ENCODE data around the gene FILIP1L. TPM values are rescaled to one million over a fixed set of nuclear protein-coding genes. Genes with fewer than 3 reads are reported as not detected.

The FILIP1L gene
- polyA plus RNA-seq, 1 donor (not counting 4 experiments of a cell fraction or from before 2014, with no cell fraction given), result 14.7 TPM

DNA sequence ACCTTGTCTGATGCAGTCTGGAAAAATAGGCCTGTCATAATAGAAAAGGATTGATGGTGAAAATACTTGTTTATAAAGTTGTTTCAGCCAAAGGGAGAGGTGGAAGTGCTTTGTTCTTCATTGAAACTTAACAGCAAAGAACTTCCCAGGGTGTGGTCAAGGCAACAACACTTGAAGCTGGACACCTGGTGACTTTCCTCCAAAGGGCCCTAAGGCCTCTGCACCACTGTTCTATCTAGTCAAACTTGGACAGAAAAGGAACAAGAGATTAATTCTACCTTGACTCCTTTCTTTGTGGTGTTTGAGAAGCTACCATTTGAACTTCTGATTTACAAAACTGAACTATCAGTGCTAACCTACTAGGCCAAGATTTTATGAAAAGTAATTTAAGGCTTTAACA, 194.6 kb downstream of the FILIP1L start:
- Histone ChIP-seq H4K20me1 (ENCODE audit: control insufficient read depth, extremely low read depth, insufficient read depth, low read length) (no peaks in the 10 kb centered on the region), H3K79me2 (ENCODE audit: control insufficient read depth, insufficient read depth, low read length) (no peaks in the 10 kb centered on the region), H3K9me3 (ENCODE audit: control insufficient read depth, low read depth, low read length) (no peaks in the 10 kb centered on the region), H3K27ac (ENCODE audit: control insufficient read depth, insufficient read depth, low read length) (no peak overlapping the region), H3K4me1 (ENCODE audit: control insufficient read depth, extremely low read depth, insufficient read depth, low read length) (peaks cover 17% of the 10 kb centered on the region), H3K27me3 (ENCODE audit: control insufficient read depth, extremely low read depth, insufficient read depth, low read length) (no peaks in the 10 kb centered on the region), H3K4me2 (ENCODE audit: control insufficient read depth, extremely low read depth, insufficient read depth, low read depth, low read length) (no peak overlapping the region), H3K9me1 (ENCODE audit: control insufficient read depth, extremely low read depth, insufficient read depth, low read length) (no peaks in the 10 kb centered on the region), H3K36me3 (ENCODE audit: control insufficient read depth in 2 of 2, extremely low read depth in 1 of 2, insufficient read depth in 2 of 2, low read length in 2 of 2) (no peaks in the 10 kb centered on the region), H3K9ac (ENCODE audit: control insufficient read depth, extremely low read depth, insufficient read depth, low read length) (no peak overlapping the region), H3K4me3 (ENCODE audit: control insufficient read depth in 2 of 3, extremely low read depth in 1 of 3, insufficient read depth in 2 of 3, low read depth in 1 of 3, low read length in 3 of 3) (no peak overlapping the region), H2AFZ (ENCODE audit: control insufficient read depth, low read length) (no peak overlapping the region)
- FAIRE-seq (no peak), DNase-seq (ENCODE audit: low read depth, low spot score) (no peak)
- TF ChIP-seq, protein P1, sequence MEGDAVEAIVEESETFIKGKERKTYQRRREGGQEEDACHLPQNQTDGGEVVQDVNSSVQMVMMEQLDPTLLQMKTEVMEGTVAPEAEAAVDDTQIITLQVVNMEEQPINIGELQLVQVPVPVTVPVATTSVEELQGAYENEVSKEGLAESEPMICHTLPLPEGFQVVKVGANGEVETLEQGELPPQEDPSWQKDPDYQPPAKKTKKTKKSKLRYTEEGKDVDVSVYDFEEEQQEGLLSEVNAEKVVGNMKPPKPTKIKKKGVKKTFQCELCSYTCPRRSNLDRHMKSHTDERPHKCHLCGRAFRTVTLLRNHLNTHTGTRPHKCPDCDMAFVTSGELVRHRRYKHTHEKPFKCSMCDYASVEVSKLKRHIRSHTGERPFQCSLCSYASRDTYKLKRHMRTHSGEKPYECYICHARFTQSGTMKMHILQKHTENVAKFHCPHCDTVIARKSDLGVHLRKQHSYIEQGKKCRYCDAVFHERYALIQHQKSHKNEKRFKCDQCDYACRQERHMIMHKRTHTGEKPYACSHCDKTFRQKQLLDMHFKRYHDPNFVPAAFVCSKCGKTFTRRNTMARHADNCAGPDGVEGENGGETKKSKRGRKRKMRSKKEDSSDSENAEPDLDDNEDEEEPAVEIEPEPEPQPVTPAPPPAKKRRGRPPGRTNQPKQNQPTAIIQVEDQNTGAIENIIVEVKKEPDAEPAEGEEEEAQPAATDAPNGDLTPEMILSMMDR (optimal IDR thresholded peaks at IDR 0.05 in 1 of 3, IDR thresholded peaks at IDR 0.05 in 1 of 3, conservative IDR thresholded peaks at IDR 0.05 in 1 of 3; ENCODE audit: extremely low read depth in 1 of 3, insufficient read depth in 2 of 3, low read length in 3 of 3), result no peak
- TF ChIP-seq EZH2 (IDR thresholded peaks at IDR 0.05; ENCODE audit: low read length), result no peak
- dilution Hi-C loops (cut with MboI; ENCODE audit: extremely low pct_ligation_motif_present, low sequenced_read_pairs), result no loop called here

DNA sequence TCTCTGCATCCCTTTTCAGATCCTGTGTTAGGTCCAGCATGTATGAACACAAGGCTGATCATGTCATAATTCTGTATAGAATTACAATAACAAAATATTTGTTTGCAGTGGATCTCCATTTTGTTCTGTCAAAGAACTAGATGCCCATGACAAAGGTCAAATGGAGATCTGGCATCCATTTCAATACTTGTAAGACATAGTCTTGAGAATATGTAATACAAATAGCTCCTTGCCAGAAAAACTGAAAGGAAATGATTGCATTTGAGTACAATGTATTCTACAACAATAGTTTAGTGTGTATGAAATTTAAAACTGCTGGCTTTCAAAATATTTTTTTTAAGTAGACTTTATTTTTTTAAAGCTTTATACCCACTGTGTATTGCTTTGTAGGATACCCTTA, 195.6 kb downstream of the FILIP1L start:
- Histone ChIP-seq H3K9me1 (ENCODE audit: control insufficient read depth, extremely low read depth, insufficient read depth, low read length) (no peaks in the 10 kb centered on the region), H3K36me3 (ENCODE audit: control insufficient read depth in 2 of 2, extremely low read depth in 1 of 2, insufficient read depth in 2 of 2, low read length in 2 of 2) (no peaks in the 10 kb centered on the region), H3K27me3 (ENCODE audit: control insufficient read depth, extremely low read depth, insufficient read depth, low read length) (no peaks in the 10 kb centered on the region), H3K27ac (ENCODE audit: control insufficient read depth, insufficient read depth, low read length) (no peak overlapping the region), H3K9ac (ENCODE audit: control insufficient read depth, extremely low read depth, insufficient read depth, low read length) (no peak overlapping the region), H2AFZ (ENCODE audit: control insufficient read depth, low read length) (no peak overlapping the region), H3K4me3 (ENCODE audit: control insufficient read depth in 2 of 3, extremely low read depth in 1 of 3, insufficient read depth in 2 of 3, low read depth in 1 of 3, low read length in 3 of 3) (no peak overlapping the region), H4K20me1 (ENCODE audit: control insufficient read depth, extremely low read depth, insufficient read depth, low read length) (no peaks in the 10 kb centered on the region), H3K4me2 (ENCODE audit: control insufficient read depth, extremely low read depth, insufficient read depth, low read depth, low read length) (no peak overlapping the region), H3K79me2 (ENCODE audit: control insufficient read depth, insufficient read depth, low read length) (no peaks in the 10 kb centered on the region), H3K4me1 (ENCODE audit: control insufficient read depth, extremely low read depth, insufficient read depth, low read length) (peaks cover 17% of the 10 kb centered on the region), H3K9me3 (ENCODE audit: control insufficient read depth, low read depth, low read length) (no peaks in the 10 kb centered on the region)
- TF ChIP-seq EZH2 (IDR thresholded peaks at IDR 0.05; ENCODE audit: low read length), result no peak
- TF ChIP-seq, protein P1 (optimal IDR thresholded peaks at IDR 0.05 in 1 of 3, IDR thresholded peaks at IDR 0.05 in 1 of 3, conservative IDR thresholded peaks at IDR 0.05 in 1 of 3; ENCODE audit: extremely low read depth in 1 of 3, insufficient read depth in 2 of 3, low read length in 3 of 3), result no peak
- DNase-seq (ENCODE audit: low read depth, low spot score), result no peak
- FAIRE-seq, result no peak
- dilution Hi-C loops (cut with MboI; ENCODE audit: extremely low pct_ligation_motif_present, low sequenced_read_pairs), result no loop called here

Measured in keratinocyte (primary cell).